Smooth muscle cell (in vitro differentiated cells): ENCODE results near the gene OSBPL10. TPM values are rescaled to one million over a fixed set of nuclear protein-coding genes. Genes with fewer than 3 reads are reported as not detected.

Source experiments
- DNase-seq: peaks from one replicate; lab custom pipeline; 2025; ENCODE audit not compliant: unreplicated experiment; lab: John Stamatoyannopoulos, UW
- H2AFZ ChIP-seq: fragments of 200-600 bp; sonication (generic); 2 replicates; pipeline ENCODE4 v1.6.0; 2016; ENCODE audit warnings: antibody characterized with exemption, low read depth, mild to moderate bottlenecking
- H3F3A ChIP-seq: fragments of 200-600 bp; sonication (generic); 2 replicates; pipeline ENCODE4 v1.6.0; 2017; ENCODE audit warnings: antibody characterized with exemption, low read depth
- H3K27ac ChIP-seq: fragments of 200-600 bp; sonication (generic); 2 replicates; pipeline ENCODE4 v1.5.1; 2016; ENCODE audit warnings: low read depth, mild to moderate bottlenecking
- H3K27me3 ChIP-seq: fragments of 200-600 bp; sonication (generic); 2 replicates; pipeline ENCODE4 v1.6.1; 2016; ENCODE audit warnings: low read depth, mild to moderate bottlenecking
- H3K36me3 ChIP-seq: fragments of 200-600 bp; sonication (generic); 2 replicates; pipeline ENCODE4 v1.5.1; 2016; ENCODE audit warnings: low read depth
- H3K4me1 ChIP-seq: fragments of 200-600 bp; sonication (generic); 2 replicates; pipeline ENCODE4 v1.5.1; 2016; ENCODE audit warnings: low read depth
- H3K4me2 ChIP-seq: fragments of 200-600 bp; sonication (generic); 2 replicates; pipeline ENCODE4 v1.6.0; 2016; ENCODE audit warnings: mild to moderate bottlenecking
- H3K4me3 ChIP-seq: fragments of 200-600 bp; sonication (generic); 2 replicates; pipeline ENCODE4 v1.5.1; 2016; ENCODE audit warnings: mild to moderate bottlenecking
- H3K79me2 ChIP-seq: fragments of 200-600 bp; sonication (generic); 2 replicates; pipeline ENCODE4 v1.6.0; 2016; ENCODE audit warnings: low read depth, mild to moderate bottlenecking
- H3K9ac ChIP-seq: fragments of 200-600 bp; sonication (generic); 2 replicates; pipeline ENCODE4 v1.6.0; 2016; ENCODE audit warnings: low read depth
- H3K9me3 ChIP-seq: fragments of 200-600 bp; sonication (generic); replicated peaks from 2 replicates; pipeline ENCODE4 v1.5.1; 2016; ENCODE audit warnings: low read depth
- H4K20me1 ChIP-seq: fragments of 200-600 bp; sonication (generic); 2 replicates; pipeline ENCODE4 v1.6.0; 2016; ENCODE audit warnings: low read depth
- WGBS: methylation state at CpG from one replicate; pipeline ENCODE4 v1.1.7; 2016; ENCODE audit warnings: low lambda C conversion rate; 5-methylcytosine and 5-hydroxymethylcytosine counted together
- polyA plus RNA-seq: library from polyadenylated mRNA; unstranded; fragments of >200 nt; fragmentation: Nextera tagmentation; extraction: Ambion mirVana; gene quantifications from 2 replicates; pipeline ENCODE4 v1.2.1, GENCODE V29; 2016
- total RNA-seq: library from RNA; depleted of rRNA; stranded (reverse); fragments of >200 nt; gene quantifications from 2 replicates; pipeline ENCODE4 v1.2.3, GENCODE V29; 2014
- TF ChIP-seq, protein P1 (sequence below): fragments of 200-600 bp; sonication (generic); IDR thresholded peaks from 2 replicates; pipeline ENCODE4 v1.5.1; 2017; ENCODE audit warnings: borderline replicate concordance, mild to moderate bottlenecking, antibody characterized with exemption; ENCODE audit not compliant: insufficient read depth, poor library complexity, severe bottlenecking

Gene OSBPL10
- total and polyA plus RNA-seq, 2 experiments from 2014 or later = 48.9 to 91.5 TPM

DNA sequence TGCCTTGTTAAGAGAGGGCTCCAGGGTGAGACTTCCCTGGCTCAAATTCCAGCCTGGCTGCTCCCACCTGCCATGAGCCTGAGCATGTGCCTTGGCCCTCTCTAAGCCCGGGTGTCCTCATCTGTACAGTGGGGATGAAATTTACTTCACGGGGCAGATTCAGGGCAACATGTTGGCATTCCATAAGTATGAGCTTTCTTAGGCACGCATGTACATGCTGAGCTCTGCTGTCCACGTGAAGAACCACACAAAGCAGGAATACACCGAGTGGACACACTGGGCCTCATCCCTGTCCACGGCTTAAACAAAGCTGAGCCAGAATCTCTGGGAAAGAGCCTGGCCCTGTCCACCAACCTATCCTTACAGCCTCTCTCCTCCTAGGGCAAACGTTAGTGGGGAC, 167.4 kb downstream of the OSBPL10 start:
- 95% methylated on average over 7 of the region's 7 CpGs for WGBS
- H3F3A ChIP-seq = no peaks in the 10 kb centered on the region

GRCh38 chr3:31813197-31813596, 167.9 kb downstream of the OSBPL10 start:
- Histone ChIP-seq H3K27me3 (no peaks in the 10 kb centered on the region), H3K9ac (no peak overlapping the region), H3K36me3 (no peaks in the 10 kb centered on the region), H3K27ac (no peak overlapping the region), H3K79me2 (peaks cover 53% of the 10 kb centered on the region), H3K9me3 (no peaks in the 10 kb centered on the region), H3F3A (no peaks in the 10 kb centered on the region), H4K20me1 (peaks cover 49% of the 10 kb centered on the region), H3K4me1 (no peaks in the 10 kb centered on the region), H3K4me2 (no peak overlapping the region), H2AFZ (no peak overlapping the region), H3K4me3 (no peak overlapping the region)
- TF ChIP-seq, protein P1, sequence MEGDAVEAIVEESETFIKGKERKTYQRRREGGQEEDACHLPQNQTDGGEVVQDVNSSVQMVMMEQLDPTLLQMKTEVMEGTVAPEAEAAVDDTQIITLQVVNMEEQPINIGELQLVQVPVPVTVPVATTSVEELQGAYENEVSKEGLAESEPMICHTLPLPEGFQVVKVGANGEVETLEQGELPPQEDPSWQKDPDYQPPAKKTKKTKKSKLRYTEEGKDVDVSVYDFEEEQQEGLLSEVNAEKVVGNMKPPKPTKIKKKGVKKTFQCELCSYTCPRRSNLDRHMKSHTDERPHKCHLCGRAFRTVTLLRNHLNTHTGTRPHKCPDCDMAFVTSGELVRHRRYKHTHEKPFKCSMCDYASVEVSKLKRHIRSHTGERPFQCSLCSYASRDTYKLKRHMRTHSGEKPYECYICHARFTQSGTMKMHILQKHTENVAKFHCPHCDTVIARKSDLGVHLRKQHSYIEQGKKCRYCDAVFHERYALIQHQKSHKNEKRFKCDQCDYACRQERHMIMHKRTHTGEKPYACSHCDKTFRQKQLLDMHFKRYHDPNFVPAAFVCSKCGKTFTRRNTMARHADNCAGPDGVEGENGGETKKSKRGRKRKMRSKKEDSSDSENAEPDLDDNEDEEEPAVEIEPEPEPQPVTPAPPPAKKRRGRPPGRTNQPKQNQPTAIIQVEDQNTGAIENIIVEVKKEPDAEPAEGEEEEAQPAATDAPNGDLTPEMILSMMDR = no peak
- DNase-seq = no peak

More for the DNA sequence above, 167.4 kb downstream of the OSBPL10 start:
- no peaks in the 10 kb centered on the region for H3K27me3 ChIP-seq
- H3K79me2 ChIP-seq = peaks cover 50% of the 10 kb centered on the region
- H3K4me2 ChIP-seq = no peak overlapping the region
- H4K20me1 ChIP-seq = peaks cover 44% of the 10 kb centered on the region
- no peak overlapping the region for H3K9ac ChIP-seq
- no peaks in the 10 kb centered on the region for H3K36me3 ChIP-seq
- no peak overlapping the region for H3K27ac ChIP-seq
- H3K4me3 ChIP-seq = no peak overlapping the region
- no peak for DNase-seq
- no peaks in the 10 kb centered on the region for H3K4me1 ChIP-seq
- no peak overlapping the region for H2AFZ ChIP-seq
- TF ChIP-seq, protein P1 = no peak
- no peaks in the 10 kb centered on the region for H3K9me3 ChIP-seq

DNA sequence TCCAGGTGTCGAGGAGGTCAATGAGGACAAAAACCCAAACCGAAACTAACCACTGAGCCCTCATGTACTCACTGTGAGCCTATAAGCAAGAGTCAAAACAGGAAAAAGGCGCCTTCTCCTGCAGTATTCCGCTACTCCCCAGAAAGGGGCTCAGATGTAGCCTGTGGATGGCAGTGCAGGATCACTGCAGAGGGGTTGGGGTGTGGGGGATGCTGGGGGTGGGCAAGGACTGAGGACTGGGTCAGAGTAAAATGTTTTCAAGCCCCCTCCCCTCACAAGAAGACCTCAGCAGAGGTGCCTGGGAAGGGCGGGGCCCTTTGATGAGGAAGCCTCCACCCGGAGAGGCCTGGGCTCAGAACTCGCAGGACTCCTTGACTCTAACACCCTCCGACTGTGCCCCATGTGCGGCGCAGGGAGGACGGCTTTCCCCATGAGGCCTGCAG, 170.1 kb downstream of the OSBPL10 start:
- no peaks in the 10 kb centered on the region for H3K36me3 ChIP-seq
- DNase-seq = no peak
- H3K4me1 ChIP-seq = no peaks in the 10 kb centered on the region
- no peak overlapping the region for H3K9ac ChIP-seq
- H3K4me2 ChIP-seq = no peak overlapping the region
- TF ChIP-seq, protein P1 = no peak
- H3K27me3 ChIP-seq = no peaks in the 10 kb centered on the region
- H3F3A ChIP-seq = no peaks in the 10 kb centered on the region
- H3K9me3 ChIP-seq = no peaks in the 10 kb centered on the region
- no peak overlapping the region for H3K4me3 ChIP-seq
- H4K20me1 ChIP-seq = peaks cover 44% of the 10 kb centered on the region
- H3K27ac ChIP-seq = no peak overlapping the region
- peaks cover 69% of the 10 kb centered on the region for H3K79me2 ChIP-seq
- WGBS = 95% methylated on average over 11 of the region's 11 CpGs
- H2AFZ ChIP-seq = no peak overlapping the region

DNA sequence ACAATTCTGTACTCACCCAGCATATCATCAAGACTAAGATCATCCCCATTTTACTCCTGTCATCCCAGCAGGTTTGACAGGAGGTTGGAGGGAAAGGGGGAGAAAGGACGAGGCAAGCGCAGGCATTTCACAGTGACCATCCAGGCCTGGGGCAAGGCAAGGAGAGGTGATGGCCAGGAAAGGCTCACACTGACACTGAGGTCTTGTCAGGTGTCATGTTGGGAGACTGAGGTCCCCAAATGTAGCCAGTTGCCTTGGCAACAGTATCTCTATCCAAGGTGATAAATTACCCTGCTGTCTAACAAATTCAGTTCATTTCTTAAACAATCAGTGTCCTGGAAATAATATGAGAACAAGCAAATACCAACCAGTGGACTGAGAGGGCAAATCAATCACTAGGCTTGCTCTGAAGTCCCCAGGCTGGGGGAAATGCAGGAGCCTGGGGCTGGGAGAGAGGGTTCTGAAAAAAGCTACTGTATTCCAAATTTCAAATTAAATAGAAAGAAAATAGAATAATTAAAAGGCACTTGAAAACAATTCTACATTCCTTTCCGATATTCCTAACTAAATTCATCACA, 172.8 kb downstream of the OSBPL10 start:
- H3K4me3 ChIP-seq = no peak overlapping the region
- TF ChIP-seq, protein P1 = no peak
- no peaks in the 10 kb centered on the region for H3K9me3 ChIP-seq
- H3K27me3 ChIP-seq = no peaks in the 10 kb centered on the region
- no peak for DNase-seq
- H3K4me2 ChIP-seq = no peak overlapping the region
- 93% methylated on average over 3 of the region's 3 CpGs for WGBS
- no peak overlapping the region for H2AFZ ChIP-seq
- H3K4me1 ChIP-seq = no peaks in the 10 kb centered on the region
- no peaks in the 10 kb centered on the region for H3K36me3 ChIP-seq
- H3K79me2 ChIP-seq = peaks cover 75% of the 10 kb centered on the region
- peaks cover 36% of the 10 kb centered on the region for H4K20me1 ChIP-seq
- H3K27ac ChIP-seq = no peak overlapping the region
- no peaks in the 10 kb centered on the region for H3F3A ChIP-seq
- H3K9ac ChIP-seq = no peak overlapping the region
